Vein endothelial cell (primary cell): ENCODE data around the gene PNLIP. TPM values are rescaled to one million over a fixed set of nuclear protein-coding genes. Genes with fewer than 3 reads are reported as not detected.

ENCODE experiments used
- small RNA-seq: library from RNA; depleted of rRNA; stranded (forward); fragments of <200 nt; gene quantifications from one replicate; pipeline ENCODE3, GENCODE V24; 2012
- total RNA-seq: library from RNA; depleted of rRNA; stranded (reverse); fragments of >200 nt; gene quantifications from 2 replicates; pipeline ENCODE4 v1.2.3, GENCODE V29; 2012

Gene PNLIP
- total RNA-seq: not detected in 2 replicates

DNA sequence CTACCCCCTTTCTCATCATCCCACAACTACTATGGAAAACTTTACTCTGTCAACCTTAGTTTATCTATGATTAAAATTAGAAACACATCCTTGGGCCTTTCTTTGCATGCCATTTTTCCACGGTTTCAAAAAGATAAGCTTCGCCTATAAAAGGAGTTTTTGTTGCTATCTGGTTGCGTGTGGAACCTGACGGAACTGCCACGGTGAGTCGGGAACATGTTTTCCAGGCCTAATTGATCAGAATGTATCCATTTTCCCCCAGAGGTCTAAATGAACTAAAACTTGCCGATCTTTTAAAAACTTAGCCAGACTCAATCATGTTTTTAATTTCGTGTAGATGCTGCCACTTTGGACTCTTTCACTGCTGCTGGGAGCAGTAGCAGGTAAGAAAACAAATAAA, at the start of gene PNLIP:
Gene PNLIP (plus strand): TSS at position 176 of the 400 bp plus-strand sequence. CDS start 162 bp downstream, at position 338.

DNA sequence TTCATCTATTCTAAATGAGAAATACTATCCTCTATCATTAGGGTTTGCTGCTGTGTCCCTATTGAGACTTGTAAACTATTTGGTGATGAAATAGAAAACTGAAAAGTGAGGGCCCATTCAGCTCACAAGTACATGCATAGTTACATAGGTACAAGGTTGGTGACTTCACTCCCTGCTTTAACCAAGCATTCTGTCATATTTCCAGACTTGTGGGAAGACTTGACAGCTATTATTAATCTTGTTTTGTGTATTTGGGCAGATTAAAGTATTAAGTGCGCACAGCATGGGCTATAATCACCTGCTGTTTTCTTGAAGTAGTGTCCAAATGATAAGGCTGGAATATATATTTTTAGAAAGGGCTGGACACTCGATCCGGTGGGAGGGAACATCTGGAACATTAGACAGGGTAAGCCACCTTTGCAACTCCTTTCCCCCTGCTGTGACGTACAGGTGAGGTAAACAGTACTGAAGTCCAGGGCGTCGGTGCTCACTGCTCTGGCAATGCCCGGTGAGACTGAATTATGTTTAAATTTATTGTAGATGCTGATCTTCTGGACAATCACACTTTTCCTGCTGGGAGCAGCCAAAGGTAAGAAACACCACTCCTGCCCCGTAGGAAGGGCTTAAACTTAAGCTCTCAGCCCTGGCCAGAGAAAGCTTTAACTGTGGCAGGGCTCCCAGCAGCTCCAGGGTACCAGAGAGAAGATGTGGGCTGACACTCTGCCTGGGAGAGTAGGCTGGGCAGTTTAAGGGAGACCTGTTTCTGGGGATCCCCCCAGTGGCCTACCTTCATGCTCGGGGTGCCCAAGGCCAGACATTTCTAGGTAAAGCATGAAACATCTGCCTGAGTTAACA, 45.1 kb downstream of the PNLIP start, which contains the start of gene PNLIPRP1:
Gene PNLIPRP1 (plus strand): TSS at position 370 of the 855 bp plus-strand sequence. CDS start 171 bp downstream, at position 541.

Small RNAs within 50 kb of the gene (small RNA-seq; reads per million reads assigned to genes)
- gene RNU6-1090P: not detected

Other genes starting within 250 kb of the PNLIP start
- not detected in 2 replicates for gene CCDC172, start 221.5 kb upstream of the PNLIP start, total RNA-seq
- gene PNLIPRP3, start 118.1 kb upstream of the PNLIP start, total RNA-seq: not detected in 2 replicates
- not detected in 2 replicates for gene PNLIPRP1, start 45.0 kb downstream of the PNLIP start, total RNA-seq
- gene PNLIPRP2, start 75.0 kb downstream of the PNLIP start, total RNA-seq: not detected in 2 replicates
- gene HSPA12A, start 196.6 kb downstream of the PNLIP start, total RNA-seq: under 0.01 and 0.29 TPM in 2 replicates